GM18498 (cell line): ENCODE measurements around the gene MICU1.
"Not testable (repeated sequence)": the region's sequence is repeated elsewhere in the genome, so short reads cannot be mapped to it uniquely, and the experiment has no call there.

Experiments used
- ATAC-seq: cut with Tn5 transposase; IDR thresholded peaks from one replicate; pipeline ENCODE4 v1.9.1; 2021; ENCODE audit warnings: mild to moderate bottlenecking, moderate library complexity; ENCODE audit not compliant: unreplicated experiment

MICU1 gene, protein sequence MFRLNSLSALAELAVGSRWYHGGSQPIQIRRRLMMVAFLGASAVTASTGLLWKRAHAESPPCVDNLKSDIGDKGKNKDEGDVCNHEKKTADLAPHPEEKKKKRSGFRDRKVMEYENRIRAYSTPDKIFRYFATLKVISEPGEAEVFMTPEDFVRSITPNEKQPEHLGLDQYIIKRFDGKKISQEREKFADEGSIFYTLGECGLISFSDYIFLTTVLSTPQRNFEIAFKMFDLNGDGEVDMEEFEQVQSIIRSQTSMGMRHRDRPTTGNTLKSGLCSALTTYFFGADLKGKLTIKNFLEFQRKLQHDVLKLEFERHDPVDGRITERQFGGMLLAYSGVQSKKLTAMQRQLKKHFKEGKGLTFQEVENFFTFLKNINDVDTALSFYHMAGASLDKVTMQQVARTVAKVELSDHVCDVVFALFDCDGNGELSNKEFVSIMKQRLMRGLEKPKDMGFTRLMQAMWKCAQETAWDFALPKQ

DNA sequence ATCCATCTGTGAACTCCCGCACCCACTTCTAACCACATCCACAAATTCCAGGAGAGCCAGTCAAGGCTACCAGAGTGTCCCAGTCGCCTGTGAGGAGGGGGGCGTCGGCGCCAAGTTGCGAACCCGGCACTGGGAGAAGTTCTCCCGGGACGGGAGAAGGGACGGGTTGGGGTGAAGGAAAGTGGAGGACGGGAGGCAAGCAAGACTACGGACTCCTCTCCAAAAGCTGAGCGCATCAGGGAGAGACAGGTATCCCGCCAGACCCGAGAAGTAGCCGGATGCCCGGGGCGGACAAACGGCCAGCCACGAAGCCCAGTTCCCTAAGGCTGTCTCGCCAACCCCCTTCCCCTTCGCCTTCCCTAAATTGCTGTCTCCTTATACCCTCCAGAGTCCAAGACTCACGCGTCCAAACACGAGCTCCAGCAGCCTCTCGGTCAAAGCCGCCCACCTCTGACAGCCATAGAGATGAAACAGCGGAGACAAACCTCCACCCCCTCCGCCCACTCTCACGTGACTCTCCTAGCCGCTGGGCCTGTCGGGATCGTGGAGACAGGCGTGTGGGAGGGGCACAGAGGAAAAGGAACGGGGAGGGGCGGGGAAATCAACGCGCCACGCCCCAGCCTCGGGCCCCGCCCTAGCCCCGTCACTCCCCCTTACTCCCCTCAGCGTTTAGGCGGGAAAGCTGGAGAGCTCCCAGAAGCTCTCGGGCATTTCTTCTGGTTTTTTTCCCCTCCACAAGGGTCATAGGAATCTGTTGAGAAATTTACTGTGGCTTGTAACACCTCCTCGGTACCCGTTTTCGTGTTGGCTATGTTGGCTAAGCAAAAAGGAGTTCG, at the start of gene MICU1:
Gene MICU1 (minus strand): TSS at position 472 of the 836 bp plus-strand sequence. CDS start 59,286 bp downstream, outside the sequence.
- peak; percentile 97 for ATAC-seq

DNA sequence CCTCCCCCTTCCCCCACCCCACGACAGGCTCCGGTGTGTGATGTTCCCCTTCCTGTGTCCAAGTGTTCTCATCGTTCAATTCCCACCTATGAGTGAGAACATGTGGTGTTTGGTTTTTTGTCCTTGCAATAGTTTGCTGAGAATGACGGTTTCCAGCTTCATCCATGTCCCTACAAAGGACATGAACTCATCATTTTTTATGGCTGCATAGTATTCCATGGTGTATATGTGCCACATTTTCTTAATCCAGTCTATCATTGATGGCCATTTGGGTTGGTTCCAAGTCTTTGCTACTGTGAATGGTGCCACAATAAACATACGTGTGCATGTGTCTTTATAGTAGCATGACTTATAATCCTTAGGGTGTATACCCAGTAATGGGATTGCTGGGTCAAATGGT, 48.3 kb upstream of the MICU1 start:
- not testable (repeated sequence) for ATAC-seq

DNA sequence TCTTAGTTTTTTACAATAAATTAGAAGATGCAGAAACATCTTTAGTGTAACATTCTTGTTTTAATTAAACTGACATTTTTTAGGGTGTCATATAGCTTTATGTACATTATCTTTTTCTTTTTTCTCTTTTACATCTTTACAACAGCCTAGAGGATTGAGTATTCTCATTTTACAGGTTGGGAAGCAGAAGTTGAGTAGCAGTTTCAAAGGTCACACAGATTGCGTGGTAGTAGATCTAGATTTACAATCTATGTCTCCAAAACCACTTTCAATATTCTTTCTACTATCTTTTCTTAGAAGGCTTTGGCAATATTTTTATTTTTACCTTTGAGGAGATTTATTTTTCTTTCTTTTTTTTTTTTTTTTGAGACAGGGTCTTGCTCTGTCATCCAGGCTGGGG, 47.4 kb upstream of the MICU1 start:
- ATAC-seq: no peak

DNA sequence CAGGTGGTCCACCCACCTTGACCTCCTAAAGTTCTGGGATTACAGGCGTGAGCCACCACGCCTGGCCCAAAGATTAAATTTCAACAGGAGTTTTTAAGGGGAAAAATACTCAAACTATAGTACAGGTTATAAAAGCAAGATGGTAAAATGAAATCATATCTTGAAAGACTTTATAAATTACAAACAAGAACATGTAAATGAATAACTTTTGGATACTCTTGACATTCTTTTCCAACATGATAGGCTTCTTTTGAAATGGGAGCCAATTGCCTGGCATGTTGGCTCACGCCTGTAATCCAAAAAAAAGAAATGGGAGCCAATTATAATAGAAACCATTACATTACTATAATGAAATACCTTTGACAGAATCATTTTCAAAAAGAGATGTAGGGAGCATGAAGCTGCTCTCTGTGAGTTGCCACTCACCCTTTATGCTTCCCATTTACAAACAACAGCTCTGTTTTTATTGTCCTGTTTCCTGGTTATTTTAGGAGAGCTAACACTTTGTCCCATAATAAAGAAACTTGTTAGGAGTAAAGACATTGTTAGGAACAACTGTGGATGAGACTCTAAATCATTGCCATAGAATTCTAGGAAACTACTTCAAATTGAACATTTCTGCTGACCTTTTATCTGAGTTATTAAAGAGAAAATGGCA, 41.5 kb upstream of the MICU1 start:
- ATAC-seq: no peak

DNA sequence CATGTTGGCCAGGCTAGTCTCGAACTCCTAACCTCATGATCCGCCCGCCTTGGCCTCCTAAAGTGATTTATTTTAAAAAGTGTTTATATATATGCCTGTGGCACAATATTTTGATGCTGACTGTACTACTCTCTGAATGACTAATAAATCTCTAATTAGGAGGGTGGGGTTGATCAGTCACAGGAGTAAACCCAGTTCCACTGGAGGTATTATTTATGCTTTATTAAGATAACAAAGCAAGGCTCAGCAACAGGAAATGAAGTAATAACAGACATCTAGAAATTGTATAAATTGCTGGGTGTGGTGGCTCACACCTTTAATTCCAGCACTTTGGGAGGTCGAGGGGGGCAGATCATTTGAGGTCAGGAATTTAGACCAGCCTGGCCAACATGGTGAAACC, 40.0 kb upstream of the MICU1 start:
- ATAC-seq: no peak

DNA sequence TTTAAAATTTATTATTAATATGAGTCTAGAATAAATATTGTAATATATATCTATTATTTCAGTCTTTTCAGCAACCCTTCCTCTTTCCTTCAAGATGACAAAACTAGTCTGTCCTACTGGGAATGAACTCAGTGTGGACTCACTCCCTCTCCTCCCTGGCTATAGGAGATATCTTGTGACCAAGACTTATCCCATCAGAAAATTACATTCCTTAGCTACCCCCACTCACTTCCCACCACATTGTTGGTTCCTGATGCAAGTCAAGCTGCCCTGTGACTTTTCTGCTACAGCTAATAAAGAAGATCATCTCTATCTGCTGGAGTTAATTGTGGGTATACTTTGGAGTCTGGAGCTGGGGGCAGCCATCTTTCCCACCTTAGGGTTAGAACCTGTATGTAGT, 38.1 kb upstream of the MICU1 start:
- no peak for ATAC-seq

DNA sequence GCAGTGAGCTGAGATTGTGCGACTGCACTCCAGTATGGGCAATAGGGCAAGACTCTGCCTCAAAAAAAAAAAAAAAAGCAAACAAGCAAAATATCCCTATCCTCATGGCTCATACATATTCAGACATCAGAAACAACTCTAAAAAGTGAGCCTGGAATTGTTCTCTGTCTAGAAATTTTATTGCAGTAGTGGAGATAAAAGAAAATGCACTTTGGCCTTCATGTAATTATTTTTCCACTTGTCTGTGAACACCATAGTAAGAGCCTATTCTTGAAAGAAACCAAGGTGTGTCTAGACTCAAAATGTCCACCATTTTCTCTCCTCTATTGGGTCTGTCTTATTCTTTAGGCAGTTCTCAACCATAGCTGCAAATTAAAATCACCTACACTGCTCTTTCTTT, 35.6 kb upstream of the MICU1 start:
- no peak for ATAC-seq

DNA sequence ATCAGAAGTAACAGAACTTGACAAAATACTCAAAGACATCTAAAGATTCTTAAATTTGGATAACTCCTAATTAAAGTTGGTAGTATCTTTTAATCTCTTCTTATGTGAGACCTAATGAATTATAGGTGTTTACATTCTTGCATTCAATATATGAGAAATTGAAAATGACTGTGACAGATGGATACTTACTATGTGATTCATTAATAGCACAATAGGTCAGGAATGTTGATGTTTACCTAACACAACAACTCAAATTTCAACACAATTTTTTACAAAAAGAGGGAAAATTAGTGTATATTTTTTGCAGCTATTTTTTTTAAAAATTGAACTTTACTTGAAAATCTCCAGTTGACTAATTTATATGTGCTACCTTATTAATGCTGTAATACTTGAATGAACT, 34.3 kb upstream of the MICU1 start:
- ATAC-seq: no peak

DNA sequence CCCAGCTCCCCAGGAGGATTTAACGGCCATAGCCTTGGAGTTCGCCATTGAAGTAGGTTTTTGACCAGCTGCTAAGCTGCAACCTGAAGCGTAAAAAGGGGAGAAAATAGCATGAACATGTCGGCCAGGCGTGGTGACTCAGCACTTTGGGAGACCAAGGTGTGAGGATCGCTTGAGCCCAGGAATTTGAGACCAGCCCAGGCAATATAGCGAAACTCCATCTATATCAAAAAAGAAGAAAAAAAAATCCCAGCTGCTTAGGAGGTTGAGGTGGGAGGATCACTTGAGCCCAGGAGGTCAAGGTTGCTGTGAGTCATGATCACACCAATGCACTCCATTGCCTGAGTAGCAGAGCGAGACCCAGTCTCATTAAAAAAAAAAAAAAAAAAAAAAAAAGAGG, 33.8 kb upstream of the MICU1 start:
- ATAC-seq: no peak

DNA sequence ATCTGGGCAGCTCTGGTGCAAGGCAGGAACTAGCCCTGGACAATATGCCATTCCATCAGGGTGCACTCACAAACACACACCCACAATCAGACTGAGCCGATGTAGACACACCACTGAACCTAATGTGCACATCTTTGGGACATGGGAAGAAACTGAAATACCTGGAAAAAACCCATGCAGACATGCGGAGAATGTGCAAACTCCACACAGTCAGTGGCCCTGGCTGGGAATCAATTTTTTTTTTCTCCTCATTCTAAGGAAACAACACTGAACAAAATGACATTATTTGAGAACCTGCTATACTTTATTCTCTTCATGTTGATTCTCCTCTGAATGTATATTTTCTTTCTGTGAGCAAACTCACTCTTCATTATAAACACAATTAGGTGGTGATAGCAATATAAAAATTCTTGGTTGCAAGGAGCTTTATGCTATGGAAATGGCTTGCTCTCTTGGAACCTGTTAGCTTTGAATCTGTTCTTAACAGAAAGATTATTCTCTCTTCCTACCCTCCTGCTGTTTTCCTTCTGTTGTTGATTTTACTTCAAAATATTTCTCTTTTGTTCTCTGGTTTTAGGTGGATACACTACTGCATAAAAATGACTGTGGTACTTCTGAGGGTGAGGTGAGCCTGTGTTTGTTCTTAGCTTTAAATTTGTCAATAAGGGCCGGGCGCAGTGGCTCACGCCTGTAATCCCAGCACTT, 33.0 kb upstream of the MICU1 start:
- no peak for ATAC-seq

DNA sequence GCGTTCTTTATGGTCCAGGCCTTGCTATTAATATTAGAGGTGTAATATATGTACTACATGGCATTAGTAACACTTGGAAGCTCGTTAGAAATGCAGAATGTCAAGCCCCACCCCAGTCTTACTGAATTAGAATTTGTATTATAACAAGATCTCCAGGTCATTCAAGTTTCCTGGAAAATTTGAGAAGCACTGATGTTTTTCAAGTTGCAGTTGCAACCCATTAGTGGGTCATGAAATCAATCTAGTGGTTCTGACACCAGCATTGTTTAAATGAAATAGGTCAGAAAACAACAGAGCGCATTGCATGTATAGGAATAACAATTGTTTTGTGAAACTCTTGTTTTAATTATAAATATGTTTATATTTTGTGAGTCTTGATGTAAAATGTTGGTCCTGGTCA, 28.8 kb upstream of the MICU1 start:
- ATAC-seq: no peak

DNA sequence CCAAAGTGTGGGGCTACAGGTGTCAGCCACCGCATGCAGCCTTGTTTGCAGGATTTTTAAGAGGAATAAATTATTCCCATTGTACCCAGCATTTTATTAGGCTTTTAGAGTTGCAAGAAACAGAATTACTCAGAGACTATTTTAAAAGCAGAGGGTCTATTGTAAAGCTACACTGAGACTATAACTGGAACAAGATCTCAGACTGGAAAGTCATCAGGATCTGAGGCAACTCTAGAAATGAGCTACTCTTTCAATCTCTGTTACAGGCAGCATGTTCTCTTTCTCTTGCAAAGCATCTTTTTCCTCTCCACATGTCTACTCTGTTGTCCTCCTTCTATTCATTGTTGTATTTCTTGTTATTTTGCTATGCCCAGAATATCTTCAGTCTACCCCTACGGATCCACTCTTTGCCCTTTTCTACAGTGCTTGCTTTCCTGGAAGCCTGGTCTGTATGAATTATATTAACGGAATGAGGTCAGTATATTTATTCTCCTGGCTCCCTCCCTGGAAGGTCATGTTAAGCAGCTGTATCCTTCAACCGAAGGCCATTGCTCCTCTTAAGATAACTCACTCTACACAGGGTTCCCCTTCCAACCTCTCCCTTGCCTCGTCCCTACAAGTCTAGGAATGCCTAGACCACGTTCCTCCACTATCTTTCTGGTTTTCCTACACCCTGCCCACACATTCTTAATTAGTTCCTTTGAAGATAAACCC, 27.7 kb upstream of the MICU1 start:
- ATAC-seq: no peak

DNA sequence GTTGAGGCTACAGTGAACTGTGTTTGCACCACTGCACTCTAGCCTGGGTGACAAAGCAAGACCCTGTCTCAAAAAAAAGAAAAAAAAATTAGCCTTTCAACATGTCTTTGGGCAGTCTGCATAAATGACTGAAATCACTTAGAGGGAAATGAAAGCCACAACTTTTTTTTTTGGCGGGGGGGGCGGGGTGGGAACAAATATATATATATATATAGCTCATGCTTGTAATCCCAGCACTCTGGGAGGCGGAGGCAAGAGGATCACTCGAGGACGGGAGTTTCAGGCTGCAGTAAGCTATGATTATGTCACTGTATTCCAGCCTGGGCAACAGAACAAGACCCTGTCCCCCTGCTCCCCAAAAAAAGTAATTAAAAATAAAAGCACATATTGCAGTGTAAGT, 23.4 kb upstream of the MICU1 start:
- no peak for ATAC-seq

DNA sequence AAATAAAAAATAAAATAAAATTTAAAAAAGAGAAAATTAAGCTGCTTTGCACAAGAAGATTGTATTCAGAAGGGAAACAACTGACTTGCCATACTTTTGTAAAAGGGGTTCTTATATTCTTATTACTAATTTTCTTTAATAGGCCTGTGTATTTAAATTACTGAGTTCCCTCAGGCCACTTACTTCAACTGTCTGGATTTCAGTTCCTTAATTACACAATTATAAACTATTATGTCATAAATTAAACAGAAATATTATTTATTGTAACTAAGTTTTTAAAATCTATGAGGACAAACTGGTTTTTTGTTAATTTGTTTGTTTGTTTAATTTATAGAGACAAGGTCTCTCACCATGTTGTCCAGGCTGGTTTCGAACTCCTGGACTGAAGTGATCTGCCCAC, 22.4 kb upstream of the MICU1 start:
- ATAC-seq: no peak

DNA sequence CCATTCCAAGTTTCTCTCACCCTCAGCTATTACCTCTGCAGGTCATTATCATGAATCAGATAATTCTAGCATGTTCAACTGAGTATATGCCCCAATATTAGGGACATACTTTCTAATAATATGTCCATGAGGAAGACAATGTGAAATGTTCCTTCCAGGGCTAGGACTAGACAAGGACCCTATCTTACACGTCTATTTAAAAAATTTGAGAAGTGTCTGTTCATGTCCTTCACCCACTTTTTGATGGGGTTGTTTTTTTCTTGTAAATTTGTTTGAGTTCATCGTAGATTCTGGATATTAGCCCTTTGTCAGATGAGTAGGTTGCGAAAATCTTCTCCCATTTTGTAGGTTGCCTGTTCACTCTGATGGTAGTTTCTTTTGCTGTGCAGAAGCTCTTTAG, 21.1 kb upstream of the MICU1 start:
- not testable (repeated sequence) for ATAC-seq

DNA sequence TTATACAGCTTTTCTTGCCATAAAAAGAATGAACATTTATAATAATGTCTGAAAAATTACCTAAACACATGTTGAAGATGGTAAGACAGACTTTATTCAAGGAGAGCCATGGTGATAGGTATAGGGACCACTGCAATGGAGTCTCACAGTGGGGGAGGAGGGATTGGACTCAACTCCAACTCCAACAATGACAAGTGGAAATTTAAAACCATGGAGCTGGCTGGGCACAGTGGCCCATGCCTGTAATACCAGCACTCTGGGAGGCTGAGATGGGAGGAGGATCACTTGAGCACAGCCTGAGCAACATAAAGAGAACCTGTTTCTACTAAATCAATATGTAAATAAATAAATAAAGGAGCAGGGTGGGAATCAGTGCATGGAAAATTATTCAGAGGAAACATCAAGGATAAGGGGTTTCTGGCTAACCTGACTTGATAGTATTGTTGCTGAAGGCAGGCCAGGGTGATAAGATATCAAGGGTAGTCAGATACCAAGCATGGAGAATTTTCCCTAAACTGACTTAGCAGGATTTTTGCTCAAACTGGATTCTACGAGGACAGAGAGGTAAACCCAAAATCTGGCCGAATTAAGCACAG, 19.5 kb upstream of the MICU1 start:
- no peak for ATAC-seq

DNA sequence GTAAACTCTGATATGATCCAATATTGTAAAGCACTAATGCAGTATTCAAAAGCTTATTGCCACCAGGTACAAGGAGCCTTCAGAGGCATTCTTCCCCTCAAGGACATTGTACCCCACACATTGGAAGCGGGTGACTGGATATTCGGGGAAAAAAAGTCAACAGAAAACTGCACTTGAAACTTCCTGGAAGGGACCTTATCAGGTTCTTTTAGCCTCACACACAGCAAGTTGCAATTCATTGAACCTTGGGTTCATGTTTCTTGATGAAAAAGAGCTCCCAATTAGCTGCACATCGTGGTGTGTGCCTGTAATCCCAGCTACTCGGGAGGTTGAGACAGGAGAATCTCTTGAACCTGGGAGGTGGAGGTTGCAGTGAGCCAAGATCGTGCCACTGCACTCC, 16.4 kb upstream of the MICU1 start:
- ATAC-seq: no peak

DNA sequence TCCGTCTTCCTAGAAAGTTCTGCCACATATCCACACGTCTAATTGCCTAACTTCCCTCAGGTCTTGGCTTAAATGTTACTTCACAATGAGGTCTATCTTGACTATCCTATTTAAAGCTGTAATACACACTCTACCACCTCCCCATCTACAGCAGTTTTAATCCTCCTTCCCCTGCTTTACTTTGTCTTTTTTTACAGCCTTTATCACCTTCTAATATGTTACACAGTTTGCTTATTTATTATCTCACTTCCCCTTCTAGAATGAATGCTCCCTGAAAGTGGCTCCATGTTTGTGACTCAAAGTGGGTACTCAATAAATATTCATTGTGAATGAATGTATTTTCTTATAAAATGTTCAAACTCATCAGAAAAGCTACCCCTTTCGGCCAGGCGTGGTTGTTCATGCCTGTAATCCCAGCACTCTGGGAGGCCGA, 13.6 kb upstream of the MICU1 start:
- no peak for ATAC-seq

DNA sequence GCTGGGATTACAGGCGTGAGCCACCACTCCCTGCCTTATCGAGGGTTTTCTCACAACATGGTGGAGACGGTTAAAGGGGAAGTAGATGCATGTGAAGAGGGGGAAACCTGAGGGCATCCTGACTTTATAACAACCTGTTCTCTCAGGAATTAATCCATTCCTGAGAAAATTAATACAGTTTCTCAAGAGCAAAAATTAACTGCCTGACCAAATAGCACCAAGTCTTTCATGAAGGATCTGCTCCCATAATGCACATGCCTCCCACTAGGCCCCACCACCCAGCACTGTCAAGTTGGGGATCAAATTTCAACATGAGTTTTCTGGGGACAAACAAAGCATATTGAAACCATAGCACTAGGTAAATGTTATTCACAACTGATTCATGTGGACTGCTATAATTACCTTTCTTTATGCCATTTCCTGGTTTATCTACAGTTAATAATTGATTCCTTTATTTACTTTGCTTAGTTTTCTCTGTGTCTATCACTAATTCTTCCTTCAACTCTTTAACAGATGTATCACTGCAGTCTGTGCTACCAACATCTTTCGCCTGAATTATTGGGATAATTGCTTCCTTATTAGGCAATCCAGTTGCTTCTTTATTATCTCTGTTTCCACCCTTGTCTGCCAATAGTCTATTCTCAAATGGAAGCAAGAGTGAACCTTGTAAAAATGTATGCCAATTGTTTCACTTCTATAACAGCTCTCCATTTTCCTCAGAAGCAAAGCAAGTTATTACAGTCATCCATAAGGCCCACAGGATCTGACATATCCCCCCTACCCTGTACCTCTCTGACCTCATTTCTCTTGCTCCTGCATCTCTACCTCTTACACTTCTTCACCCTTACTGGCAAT, 12.9 kb upstream of the MICU1 start:
- ATAC-seq: no peak
